ENCODE measurements around the gene GLIS2.
A peak's percentile ranks its signal among the peaks of the same experiment; 100 is the strongest.
"Not testable (repeated sequence)": the region's sequence is repeated elsewhere in the genome, so short reads cannot be mapped to it uniquely, and the experiment has no call there.

The GLIS2 gene

DNA sequence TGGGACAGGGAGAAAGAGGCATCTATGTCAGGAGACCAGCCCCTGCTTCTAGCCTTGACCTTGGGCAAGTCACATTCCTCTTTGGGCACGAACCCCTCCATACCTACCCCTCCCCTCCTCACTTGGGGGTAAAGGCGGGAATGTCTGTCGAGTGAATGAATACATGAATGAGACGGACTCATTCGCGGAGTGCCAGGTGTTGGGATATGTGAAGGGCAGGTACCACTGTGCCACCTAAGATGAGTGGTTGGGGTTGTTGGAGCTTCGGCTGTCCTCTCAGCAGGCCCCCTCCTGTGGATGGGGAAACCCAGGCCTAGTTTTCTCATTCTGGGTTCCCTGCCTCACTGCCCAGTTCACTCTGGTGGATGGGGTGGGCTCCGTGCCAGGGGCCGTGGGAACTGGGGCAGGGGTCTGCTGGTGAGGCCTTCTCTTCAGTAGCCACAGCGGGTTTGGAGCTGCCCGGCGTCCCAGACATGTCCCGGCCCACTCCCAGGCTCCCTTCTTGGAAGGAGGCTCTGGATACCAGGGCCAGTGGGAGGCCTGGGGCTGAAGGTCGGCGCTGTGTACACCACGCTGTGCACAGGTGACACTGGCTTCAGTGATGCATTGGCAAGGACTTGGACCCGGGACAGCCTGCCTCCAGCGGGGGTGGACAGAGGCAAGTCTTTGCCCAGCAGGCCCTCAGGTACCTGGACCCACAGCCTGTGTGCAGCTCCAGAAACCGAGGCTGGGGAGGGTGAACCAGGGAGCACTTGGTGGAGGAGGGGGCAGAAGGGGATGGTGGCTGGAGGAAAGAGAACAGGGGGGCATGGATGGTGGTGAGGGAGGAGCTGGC is 5.6 kb downstream of the GLIS2 start:
- FAIRE-seq = no peak

DNA sequence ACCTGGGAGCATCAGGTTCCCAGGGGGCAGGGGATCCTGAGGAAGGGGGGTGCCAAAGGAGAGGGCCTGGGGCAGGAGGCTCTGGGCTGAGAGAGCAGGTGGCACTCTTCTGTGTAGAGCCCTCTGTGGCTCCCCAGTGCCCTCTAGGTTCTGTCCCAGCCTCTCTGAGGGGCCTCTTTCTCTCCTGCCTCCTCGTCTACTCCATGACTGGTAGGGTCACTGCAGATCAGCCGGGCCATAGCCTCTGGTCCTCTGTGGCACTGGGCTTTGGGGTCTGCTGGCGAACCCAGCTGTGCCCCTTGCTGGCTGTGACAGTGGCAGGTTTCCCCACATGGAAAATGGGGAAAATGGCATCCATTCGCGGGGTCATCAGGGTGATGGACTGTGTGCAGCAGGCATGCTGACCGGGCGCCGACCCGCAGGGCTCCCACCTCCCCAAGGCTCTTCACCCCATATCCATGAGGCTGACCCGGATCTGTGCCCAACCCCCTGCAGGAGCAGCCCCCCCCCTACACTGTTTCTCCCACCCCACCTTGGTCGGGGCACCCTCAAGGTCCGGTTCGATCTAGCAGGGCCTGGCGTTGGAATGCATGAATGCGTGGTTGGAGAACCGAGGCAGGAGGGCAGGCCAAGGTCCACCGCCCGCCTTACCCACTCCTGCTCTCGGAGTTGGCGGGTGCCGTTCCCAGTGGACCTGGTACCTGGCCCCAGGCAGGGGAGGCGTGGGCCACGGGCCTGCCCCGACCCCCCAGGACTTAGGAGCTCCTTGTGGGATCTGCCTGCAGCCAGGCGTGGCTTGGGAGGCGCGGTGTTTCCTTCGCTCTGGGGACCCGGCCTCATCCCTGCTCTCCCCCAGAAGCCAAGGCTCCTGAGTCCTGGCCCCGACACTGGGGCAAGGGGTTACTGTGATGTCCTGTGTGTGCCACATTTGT is 6.5 kb downstream of the GLIS2 start:
- FAIRE-seq = no peak

GRCh38 chr16:4323071-4323844 is 7.4 kb downstream of the GLIS2 start:
- no peak for FAIRE-seq

GRCh38 chr16:4323845-4324488 is 8.1 kb downstream of the GLIS2 start:
- no peak for FAIRE-seq

GRCh38 chr16:4324492-4325252 is 8.8 kb downstream of the GLIS2 start:
- no peak for FAIRE-seq

DNA sequence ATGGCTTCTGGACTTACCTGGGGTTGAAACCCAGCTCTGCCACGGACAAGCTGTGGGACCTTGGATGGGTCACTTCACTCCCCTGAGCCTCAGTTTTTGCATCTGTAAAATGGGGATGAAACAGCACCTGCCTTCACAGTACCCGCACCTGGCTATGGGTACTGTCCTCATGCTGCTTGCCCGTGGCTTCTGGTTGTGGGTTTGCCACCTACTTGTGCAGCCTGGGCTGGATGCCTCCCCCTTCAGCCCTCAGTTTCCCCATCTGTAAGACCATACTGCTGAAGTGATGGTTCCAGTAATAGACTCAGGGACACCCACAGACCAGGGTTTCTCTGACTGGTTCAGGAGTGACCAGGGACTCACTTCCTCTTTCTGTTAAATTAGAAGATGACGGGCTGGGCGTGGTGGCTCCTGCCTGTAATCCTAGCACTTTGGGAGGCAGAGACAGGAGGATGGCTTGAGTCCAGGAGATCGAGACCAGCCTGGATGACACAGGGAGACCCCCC is 9.4 kb downstream of the GLIS2 start:
- no peak for FAIRE-seq

DNA sequence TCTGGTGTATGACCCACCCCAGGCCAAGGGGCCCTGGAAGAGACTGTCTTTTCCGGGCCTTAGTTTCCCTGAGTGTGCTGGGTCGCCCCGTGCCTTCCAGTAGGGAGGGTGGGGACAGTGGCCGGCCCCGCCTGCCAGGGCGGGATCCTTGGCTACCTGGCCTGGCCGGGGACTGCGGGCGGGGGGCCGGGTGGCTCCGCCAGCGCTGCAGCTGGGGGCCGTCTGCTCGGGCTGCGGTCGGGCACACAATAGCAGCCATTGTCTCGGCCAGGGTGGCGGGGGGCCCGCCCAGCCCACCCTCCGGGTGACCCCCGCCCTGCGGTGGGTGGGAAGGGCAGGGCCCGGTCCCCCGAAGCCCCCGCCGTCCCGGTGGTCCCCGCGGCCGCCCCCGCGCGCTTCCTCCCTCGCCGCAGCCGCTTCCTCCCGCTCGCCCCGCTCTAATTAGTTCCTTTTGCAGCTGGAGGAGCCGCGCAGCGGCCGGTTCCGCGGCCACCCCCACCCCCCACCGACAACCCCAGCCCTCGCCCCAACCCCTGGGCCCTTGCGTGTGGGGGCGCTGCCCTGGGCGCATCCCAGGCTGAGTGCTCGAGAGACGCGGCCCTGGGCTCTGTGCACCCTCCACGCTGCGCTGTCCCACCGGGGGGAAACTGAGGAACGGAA is 11.6 kb downstream of the GLIS2 start:
- FAIRE-seq = no peak

DNA sequence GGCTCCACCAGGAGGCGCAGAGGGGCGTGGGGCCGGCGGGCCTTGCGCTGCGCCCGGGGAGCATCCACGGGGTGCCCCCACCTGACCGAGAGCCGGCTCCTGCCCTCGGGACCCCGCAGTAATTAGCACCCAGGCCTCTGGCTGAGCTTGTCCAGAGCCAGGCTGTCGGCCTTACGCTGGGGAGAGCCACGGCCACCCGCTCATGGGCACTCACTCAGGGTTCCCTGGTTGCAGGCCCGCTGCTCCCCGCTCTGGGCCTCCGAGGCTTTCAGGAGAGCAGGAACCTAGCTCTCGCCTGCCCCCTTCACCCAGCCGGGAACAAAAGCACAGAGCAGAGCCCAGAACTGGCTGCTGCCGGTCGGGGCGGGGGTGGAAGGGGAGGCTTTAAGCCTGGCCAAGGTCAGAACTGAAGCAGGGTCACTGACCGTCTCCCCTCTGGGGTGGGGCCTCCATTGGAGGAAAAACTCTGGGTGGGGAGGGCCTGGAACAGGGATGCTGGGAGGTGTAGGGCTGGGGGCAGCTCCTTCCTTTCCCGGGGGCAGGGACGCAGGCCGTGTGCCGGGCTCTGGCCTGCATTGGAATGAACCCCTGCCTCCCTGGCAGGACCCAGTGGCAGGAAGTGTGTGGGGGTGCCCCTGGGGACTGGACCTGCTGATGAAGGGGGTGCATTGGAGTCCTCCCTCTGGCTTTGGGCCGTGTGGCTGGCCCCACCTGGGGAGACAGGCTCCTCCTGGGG is 12.3 kb downstream of the GLIS2 start:
- no peak for FAIRE-seq

- FAIRE-seq = no peak
Observed at GRCh38 chr16:4328782-4329775, 13.2 kb downstream of the GLIS2 start.

- FAIRE-seq = peak; percentile 31
Observed at GRCh38 chr16:4330277-4330874, 14.5 kb downstream of the GLIS2 start.

DNA sequence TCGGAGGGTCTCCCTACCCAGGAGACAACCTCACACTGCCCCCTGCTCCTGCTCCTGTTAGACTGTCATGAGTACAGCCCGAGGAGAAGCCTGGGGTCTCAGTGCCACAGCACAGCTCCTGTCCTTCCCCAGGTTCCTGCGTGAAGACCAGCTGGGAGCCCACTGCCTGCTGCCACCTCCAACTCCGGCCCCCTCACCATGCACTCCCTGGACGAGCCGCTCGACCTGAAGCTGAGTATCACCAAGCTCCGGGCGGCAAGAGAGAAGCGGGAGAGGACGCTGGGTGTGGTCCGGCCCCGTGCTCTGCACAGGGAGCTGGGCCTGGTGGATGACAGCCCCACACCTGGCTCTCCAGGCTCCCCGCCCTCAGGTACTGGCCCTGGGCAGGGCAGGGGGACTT is 16.2 kb downstream of the GLIS2 start:
- FAIRE-seq = no peak

GRCh38 chr16:4332623-4333307 is 16.9 kb downstream of the GLIS2 start:
- FAIRE-seq = no peak

- no peak for FAIRE-seq
Observed at GRCh38 chr16:4333308-4333638, 17.4 kb downstream of the GLIS2 start.

DNA sequence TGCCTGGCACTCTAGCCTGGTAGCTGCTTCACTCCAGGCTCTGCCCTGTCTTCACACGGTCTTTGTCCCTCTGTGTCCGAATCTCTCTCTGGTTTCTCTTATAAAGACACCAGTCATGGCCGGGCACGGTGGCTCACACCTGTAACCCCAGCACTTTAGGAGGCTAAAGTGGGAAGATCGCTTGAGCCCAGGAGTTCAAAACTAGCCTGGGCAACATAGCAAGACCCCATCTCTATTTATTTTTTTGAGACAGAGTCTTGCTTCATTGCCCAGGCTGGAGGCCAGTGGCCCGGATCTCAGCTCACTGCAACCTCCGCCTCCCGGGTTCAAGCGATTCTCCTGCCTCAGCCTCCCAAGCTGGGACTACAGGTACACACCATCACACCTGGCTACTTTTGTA is 17.8 kb downstream of the GLIS2 start:
- not testable (repeated sequence) for FAIRE-seq

- no peak for FAIRE-seq
Observed at GRCh38 chr16:4334724-4335495, 19.0 kb downstream of the GLIS2 start.

DNA sequence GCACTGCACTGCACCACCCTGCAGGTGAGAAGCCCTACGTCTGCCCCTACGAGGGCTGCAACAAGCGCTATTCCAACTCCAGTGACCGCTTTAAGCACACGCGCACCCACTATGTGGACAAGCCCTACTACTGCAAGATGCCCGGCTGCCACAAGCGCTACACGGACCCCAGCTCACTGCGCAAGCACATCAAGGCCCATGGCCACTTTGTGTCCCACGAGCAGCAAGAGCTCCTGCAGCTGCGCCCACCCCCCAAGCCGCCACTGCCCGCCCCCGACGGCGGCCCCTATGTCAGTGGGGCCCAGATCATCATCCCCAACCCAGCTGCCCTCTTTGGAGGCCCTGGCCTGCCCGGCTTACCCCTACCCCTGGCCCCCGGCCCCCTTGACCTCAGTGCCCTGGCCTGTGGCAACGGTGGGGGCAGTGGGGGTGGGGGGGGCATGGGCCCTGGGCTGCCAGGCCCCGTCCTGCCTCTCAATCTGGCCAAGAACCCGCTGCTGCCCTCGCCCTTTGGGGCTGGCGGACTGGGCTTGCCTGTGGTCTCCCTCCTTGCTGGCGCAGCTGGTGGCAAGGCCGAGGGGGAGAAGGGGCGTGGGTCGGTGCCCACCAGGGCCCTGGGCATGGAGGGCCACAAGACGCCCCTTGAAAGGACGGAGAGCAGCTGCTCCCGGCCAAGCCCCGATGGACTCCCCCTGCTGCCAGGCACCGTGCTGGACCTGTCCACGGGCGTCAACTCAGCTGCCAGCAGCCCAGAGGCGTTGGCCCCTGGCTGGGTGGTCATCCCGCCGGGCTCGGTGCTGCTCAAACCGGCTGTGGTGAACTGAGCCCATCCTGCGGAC is 21.1 kb downstream of the GLIS2 start:
- FAIRE-seq = no peak
